Caco-2 (cell line): ENCODE results near the gene TRMT61B. TPM values are rescaled to one million over a fixed set of nuclear protein-coding genes. Genes with fewer than 3 reads are reported as not detected.

ENCODE experiments used
- BruUV-seq: library from RNA; stranded (reverse); fragments of 400-500 nt; replicated peaks from 2 replicates; lab custom pipeline; 2021; lab: Mats Ljungman, UMichigan
- CTCF ChIA-PET: fragments of 300-600 bp; sonication (Branson Sonifier 250); formaldehyde crosslinking; loops from one replicate; lab custom pipeline; 2022; ENCODE audit warnings: antibody characterized with exemption; lab: Charles Lee
- POLR2A ChIA-PET: fragments of 300-600 bp; sonication (Branson Sonifier 250); formaldehyde crosslinking; loops from one replicate; lab custom pipeline; 2022; ENCODE audit warnings: antibody characterized with exemption; lab: Charles Lee
- DNase-seq, 2 experiments: peaks; one replicate each; pipeline versions ENCODE4 v3.0.0 to v3.0.0-alpha.2; 2020 to 2022
- H3K27me3 ChIP-seq: replicated peaks from 2 replicates; pipeline ENCODE4 v1.6.0; 2011; ENCODE audit warnings: low read length; ENCODE audit not compliant: control insufficient read depth, insufficient read depth
- H3K36me3 ChIP-seq: 2 replicates; pipeline ENCODE4 v1.5.1; 2011; ENCODE audit warnings: low read length; ENCODE audit not compliant: control insufficient read depth, insufficient read depth
- H3K4me1 ChIP-seq: fragments of 250-450 bp; sonication (Bioruptor Pico); 2 replicates; pipeline ENCODE4 v1.5.1; 2020; ENCODE audit warnings: mild to moderate bottlenecking
- H3K4me3 ChIP-seq: 2 replicates; pipeline ENCODE4 v1.5.1; 2011; ENCODE audit warnings: low read depth, mild to moderate bottlenecking, control low read depth, low read length
- H3K9me3 ChIP-seq: fragments of 250-450 bp; sonication (Bioruptor Pico); 2 replicates; pipeline ENCODE4 v1.5.1; 2020; ENCODE audit warnings: mild to moderate bottlenecking, moderate library complexity
- H3K27ac Mint-ChIP-seq: one replicate; pipeline ENCODE4 v1.8.0; 2022; ENCODE audit warnings: mixed read lengths; ENCODE audit not compliant: unreplicated experiment
- H3K27me3 Mint-ChIP-seq: one replicate; pipeline ENCODE4 v1.8.0; 2022; ENCODE audit warnings: mixed read lengths; ENCODE audit not compliant: insufficient read depth, unreplicated experiment
- H3K36me3 Mint-ChIP-seq: one replicate; pipeline ENCODE4 v1.8.0; 2022; ENCODE audit warnings: mild to moderate bottlenecking, mixed read lengths; ENCODE audit not compliant: insufficient read depth, unreplicated experiment
- H3K4me1 Mint-ChIP-seq: one replicate; pipeline ENCODE4 v1.8.0; 2022; ENCODE audit warnings: low read depth, mixed read lengths; ENCODE audit not compliant: unreplicated experiment
- H3K4me3 Mint-ChIP-seq: one replicate; pipeline ENCODE4 v1.8.0; 2022; ENCODE audit warnings: mild to moderate bottlenecking, moderate library complexity, mixed read lengths; ENCODE audit not compliant: unreplicated experiment
- H3K9me3 Mint-ChIP-seq: one replicate; pipeline ENCODE4 v1.8.0; 2022; ENCODE audit warnings: mixed read lengths; ENCODE audit not compliant: unreplicated experiment
- CTCF ChIP-seq, 2 experiments: fragments of 200-600 bp in 1 of 2; IDR thresholded peaks; 1 replicate in 1 of 2; 2 replicates in 1 of 2; pipeline versions ENCODE4 v1.5.1 to v1.8.0; 2011 to 2022; ENCODE audit warnings: antibody characterized with exemption in 1 of 2, control low read depth in 1 of 2, inconsistent platforms in 1 of 2, low read depth in 1 of 2, low read length in 1 of 2, mild to moderate bottlenecking in 1 of 2, moderate library complexity in 1 of 2; ENCODE audit not compliant: insufficient read depth in 1 of 2, severe bottlenecking in 1 of 2, unreplicated experiment in 1 of 2
- intact Hi-C: fragments of 100-400 bp; cut with micrococcal nuclease; formaldehyde crosslinking; loops from one replicate; pipeline ENCODE4 v1.10.0; 2022; ENCODE audit not compliant: unreplicated experiment
- total RNA-seq: library from RNA; stranded (reverse); gene quantifications from 2 replicates; pipeline ENCODE4 v1.2.3, GENCODE V29; 2022

The TRMT61B gene
- total RNA-seq, 1 experiment from 2014 or later = 19.9 TPM

DNA sequence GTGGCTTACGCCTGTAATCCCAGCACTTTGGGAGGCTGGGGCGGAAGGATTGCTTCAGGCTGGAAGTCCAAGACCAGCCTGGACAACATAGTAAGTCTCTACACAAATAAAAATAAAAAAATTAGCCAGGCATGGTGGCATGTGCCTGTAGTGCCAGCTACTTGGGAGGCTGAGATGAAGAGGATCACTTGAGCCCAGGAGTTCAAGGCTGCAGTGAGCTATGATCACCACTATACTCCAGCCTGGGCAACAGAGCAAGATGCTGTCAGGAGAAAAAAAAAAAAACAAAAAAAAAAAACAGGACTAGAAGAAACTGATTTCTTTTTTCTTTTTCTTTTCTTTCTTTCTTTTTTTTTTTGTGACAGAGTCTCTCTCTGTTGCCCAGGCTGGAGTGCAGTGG is 45.9 kb downstream of the TRMT61B start:
- no peak for DNase-seq
- H3K36me3 ChIP-seq = no peaks in the 10 kb centered on the region
- Mint-ChIP-seq H3K27ac (no peak overlapping the region), H3K4me1 (no peaks in the 10 kb centered on the region), H3K9me3 (no peaks in the 10 kb centered on the region), H3K4me3 (no peak overlapping the region), H3K36me3 (peaks cover 5% of the 10 kb centered on the region), H3K27me3 (no peaks in the 10 kb centered on the region)
- intact Hi-C loops = no loop called here
- CTCF ChIA-PET = no interaction called here
- H3K4me3 ChIP-seq = no peak overlapping the region
- POLR2A ChIA-PET = interaction anchor here (0.7 kb wide), 1 partner anchor 177 kb away, joined by 4 read pairs; no protein-coding TSS in a partner anchor
- BruUV-seq = no TSS peak
- no peaks in the 10 kb centered on the region for H3K9me3 ChIP-seq
- no peaks in the 10 kb centered on the region for H3K27me3 ChIP-seq
- no peak for TF ChIP-seq CTCF (IDR thresholded peaks at IDR 0.05; ENCODE audit: insufficient read depth in 1 of 2, low read depth in 1 of 2, low read length in 1 of 2, severe bottlenecking in 1 of 2, unreplicated experiment in 1 of 2)
- no peaks in the 10 kb centered on the region for H3K4me1 ChIP-seq

DNA sequence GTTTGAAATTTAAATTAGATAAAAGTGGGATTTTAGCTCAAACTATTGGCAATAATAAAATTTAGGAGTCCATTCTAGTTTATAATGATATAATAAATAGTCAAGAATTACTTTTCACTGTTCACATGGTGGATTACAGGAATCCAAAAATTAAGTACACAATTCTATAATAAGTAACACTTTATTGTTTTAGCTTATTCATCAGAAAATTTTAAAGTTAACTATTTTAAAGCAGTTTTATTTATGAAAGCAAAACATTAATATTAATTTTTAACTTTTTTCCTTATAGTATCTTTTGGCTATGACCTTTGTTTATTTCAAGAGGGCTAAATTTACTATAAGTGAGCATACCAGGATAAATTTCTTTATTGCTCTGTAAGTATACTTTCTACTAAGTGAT is 48.1 kb downstream of the TRMT61B start:
- H3K27ac Mint-ChIP-seq = no peak overlapping the region
- POLR2A ChIA-PET = no interaction called here
- no peak overlapping the region for H3K4me3 ChIP-seq
- H3K27me3 Mint-ChIP-seq = no peaks in the 10 kb centered on the region
- intact Hi-C loops = no loop called here
- no peaks in the 10 kb centered on the region for H3K4me1 ChIP-seq
- CTCF ChIA-PET = interaction anchor here (0.6 kb wide), 1 partner anchor 154 kb away, joined by 3 read pairs; no protein-coding TSS in a partner anchor
- no peaks in the 10 kb centered on the region for H3K9me3 Mint-ChIP-seq
- H3K4me3 Mint-ChIP-seq = no peak overlapping the region
- no peak for TF ChIP-seq CTCF (IDR thresholded peaks at IDR 0.05; ENCODE audit: insufficient read depth in 1 of 2, low read depth in 1 of 2, low read length in 1 of 2, severe bottlenecking in 1 of 2, unreplicated experiment in 1 of 2)
- no peaks in the 10 kb centered on the region for H3K27me3 ChIP-seq
- no TSS peak for BruUV-seq
- DNase-seq = no peak
- H3K4me1 Mint-ChIP-seq = no peaks in the 10 kb centered on the region
- H3K36me3 Mint-ChIP-seq = peaks cover 5% of the 10 kb centered on the region
- no peaks in the 10 kb centered on the region for H3K9me3 ChIP-seq
- no peaks in the 10 kb centered on the region for H3K36me3 ChIP-seq

DNA sequence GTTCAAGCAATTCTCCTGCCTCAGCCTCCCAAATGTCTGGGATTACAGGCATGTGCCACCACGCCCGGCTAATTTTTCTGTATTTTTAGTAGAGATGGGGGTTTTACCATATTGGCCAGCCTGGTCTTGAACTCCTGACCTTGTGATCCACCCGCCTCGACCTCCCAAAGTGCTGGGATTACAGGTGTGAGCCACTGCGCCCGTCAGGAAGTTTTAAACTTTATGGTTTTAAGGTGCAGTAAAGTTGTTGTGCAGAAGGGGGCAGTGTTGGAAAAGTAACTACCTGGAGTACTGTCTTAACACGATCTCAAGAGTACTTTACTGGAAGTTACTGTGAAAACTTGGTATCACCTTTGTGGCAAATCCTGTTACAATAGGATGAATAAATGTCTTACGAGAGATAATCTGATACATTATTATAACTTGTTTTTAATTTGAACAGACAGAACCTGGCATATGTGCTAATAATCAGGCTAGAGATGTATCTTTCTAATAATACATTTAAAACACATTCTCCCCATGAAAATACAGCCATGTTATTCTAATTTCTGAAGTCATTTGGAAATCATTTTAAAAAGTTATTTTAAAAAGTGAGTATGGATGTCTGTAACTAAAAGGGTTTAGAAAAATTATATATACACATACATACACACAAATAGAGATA is 48.7 kb downstream of the TRMT61B start:
- H3K4me1 Mint-ChIP-seq = no peaks in the 10 kb centered on the region
- peaks cover 5% of the 10 kb centered on the region for H3K36me3 Mint-ChIP-seq
- Histone ChIP-seq H3K36me3 (no peaks in the 10 kb centered on the region), H3K4me3 (no peak overlapping the region), H3K27me3 (no peaks in the 10 kb centered on the region), H3K9me3 (no peaks in the 10 kb centered on the region), H3K4me1 (no peaks in the 10 kb centered on the region)
- H3K4me3 Mint-ChIP-seq = no peak overlapping the region
- peak; percentile 68 to 75 for TF ChIP-seq CTCF (IDR thresholded peaks at IDR 0.05; ENCODE audit: insufficient read depth in 1 of 2, low read depth in 1 of 2, low read length in 1 of 2, severe bottlenecking in 1 of 2, unreplicated experiment in 1 of 2)
- H3K27me3 Mint-ChIP-seq = no peaks in the 10 kb centered on the region
- H3K27ac Mint-ChIP-seq = no peak overlapping the region
- intact Hi-C loops = loop anchor here (1.0 to 2.0 kb wide), 3 partner anchors 73 to 376 kb away; partner anchors contain the start of gene WDR43
- POLR2A ChIA-PET = interaction anchor here (0.7 kb wide), 1 partner anchor 12 kb away, joined by 6 read pairs; no protein-coding TSS in a partner anchor
- BruUV-seq = no TSS peak
- DNase-seq = peak; percentile 69 to 87
- H3K9me3 Mint-ChIP-seq = no peaks in the 10 kb centered on the region
- CTCF ChIA-PET = interaction anchor here (0.6 kb wide), 1 partner anchor 155 kb away, joined by 3 read pairs; no protein-coding TSS in a partner anchor
